ENCODE results near the gene EEF1AKMT1.

GRCh38 chr13:20796791-20797508 lies 23.2 kb upstream of the EEF1AKMT1 start:
- TF ChIP-seq POLR2A (IDR thresholded peaks at IDR 0.05) (no peak), CTCF (IDR thresholded peaks at IDR 0.05) (no peak)

Data from transverse colon (tissue), 3 donors.